CD4-positive, alpha-beta T cell treated with Interleukin-4 for 4 hours (primary cell): ENCODE results near the gene STAT5A.
"Not testable (repeated sequence)": the region's sequence is repeated elsewhere in the genome, so short reads cannot be mapped to it uniquely, and the experiment has no call there.

ENCODE experiments used
- DNase-seq: peaks from one replicate; pipeline ENCODE4 v3.0.0-alpha.2; 2020

STAT5A gene

DNA sequence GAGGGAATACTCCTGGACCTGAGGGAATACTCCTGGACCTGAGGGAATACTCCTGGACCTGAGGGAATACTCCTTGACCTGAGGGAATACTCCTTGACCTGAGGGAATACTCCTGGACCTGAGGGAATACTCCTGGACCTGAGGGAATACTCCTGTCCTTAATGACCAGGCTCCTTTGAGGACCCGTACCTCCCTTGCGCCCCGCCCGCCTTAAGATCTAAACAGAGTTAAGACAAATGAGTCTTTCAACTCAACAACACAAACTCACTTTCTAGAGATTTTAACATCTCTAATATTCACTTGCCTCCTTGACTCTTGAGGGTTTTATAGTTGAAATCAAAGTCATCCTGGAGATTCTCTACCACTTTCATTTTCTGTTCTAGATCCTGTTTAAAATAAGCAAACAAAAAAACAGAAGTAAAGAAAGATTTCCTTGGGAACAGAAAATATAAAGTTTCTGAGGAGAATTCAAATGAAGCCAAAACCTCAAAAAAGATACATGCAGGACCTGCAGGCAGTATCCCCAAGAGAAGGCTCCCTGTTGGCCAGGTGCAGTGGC lies 50.2 kb downstream of the STAT5A start:
- peak; percentile 15 for DNase-seq

DNA sequence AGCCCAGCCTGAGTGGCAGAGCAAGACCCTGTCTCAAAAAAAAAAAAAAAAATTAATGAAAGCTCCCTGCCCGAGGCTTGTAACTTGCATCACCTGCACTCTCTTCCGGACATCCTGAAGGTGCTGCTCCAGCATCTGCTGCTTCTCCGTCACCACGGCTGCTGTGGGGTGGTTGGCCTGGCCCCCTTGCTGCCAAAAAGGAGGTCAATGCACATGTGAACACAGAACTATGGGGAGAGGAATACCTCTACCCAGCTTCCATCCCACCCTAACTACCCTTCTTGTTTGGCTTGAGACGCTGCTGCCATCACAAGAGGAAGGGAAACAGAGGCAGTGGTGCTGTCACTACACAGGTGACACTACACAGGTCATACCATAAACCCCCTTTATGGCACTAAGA lies 50.9 kb downstream of the STAT5A start:
- no peak for DNase-seq

DNA sequence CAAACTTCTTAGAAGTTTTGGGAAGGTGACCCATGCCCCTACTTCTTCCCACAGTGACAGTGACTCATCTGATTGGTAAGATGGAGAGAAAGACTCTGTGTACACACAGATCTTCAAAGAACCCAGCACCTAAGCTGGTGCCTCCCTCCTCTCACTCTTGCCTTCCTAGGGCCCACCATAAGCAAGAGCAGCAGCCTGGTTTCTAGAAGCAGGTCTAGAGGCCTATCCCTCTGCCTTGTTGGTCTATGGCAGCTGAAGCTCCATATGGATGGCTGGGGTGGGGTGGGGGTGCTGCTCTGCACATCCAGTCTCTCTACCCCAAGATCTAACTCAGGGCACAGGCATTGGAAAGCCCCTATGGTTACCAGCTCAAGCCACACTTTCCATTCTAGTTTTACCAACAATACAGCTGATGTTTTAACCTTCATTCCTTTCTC lies 52.4 kb downstream of the STAT5A start:
- peak; percentile 43 for DNase-seq

DNA sequence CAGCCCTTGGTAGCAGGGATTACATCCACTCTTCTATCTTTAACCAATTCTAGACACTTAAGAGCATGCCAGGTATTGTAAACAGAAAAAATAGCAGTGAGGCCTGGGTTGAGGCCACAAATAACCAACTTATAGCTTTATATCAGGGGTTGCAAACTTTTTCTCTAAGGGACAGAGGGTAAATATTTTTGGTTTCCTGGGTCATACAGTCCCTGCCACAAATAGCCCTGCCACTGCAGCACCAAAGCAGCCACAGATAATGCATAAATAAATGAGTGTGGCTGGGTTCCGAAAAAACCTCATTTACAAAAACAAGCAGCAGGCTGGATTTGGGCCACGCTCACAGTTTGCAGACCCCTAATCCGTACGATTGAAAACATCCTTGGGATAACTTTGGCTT lies 53.3 kb downstream of the STAT5A start:
- no peak for DNase-seq

DNA sequence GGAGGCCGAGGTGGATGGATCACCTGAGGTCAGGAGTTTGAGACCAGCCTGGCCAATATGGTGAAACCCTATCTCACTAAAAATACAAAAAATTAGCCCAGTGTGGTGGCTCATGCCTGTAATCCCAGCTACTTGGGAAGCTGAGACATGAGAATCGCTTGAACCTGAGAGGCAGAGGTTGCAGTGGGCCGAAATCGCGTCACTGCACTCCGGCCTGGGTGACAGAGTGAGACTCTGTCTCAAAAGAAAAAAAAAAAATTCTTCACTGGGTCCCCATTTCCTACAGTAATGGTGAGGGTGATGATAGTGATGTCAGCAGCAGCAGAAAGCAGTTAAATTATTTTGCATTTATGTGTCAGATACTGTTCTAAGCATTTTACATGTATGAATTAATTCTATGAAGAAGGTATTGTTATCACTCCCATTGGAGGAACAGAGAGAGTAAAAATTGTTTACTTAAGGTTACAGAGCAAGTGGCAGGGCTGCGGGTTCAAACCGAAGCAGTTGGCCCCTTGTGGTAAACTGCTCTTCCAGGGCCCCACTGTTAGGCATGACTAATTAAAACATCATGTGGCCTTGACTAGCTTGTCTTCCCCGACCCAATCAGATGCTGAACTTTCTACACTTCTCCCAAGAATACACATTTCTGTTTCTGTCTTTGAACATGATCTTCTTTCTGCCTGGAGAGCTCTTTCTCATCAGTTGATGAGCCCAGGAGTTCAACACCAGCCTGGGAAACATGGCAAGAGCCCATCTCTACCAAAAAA lies 54.1 kb downstream of the STAT5A start:
- DNase-seq = peak; percentile 72

DNA sequence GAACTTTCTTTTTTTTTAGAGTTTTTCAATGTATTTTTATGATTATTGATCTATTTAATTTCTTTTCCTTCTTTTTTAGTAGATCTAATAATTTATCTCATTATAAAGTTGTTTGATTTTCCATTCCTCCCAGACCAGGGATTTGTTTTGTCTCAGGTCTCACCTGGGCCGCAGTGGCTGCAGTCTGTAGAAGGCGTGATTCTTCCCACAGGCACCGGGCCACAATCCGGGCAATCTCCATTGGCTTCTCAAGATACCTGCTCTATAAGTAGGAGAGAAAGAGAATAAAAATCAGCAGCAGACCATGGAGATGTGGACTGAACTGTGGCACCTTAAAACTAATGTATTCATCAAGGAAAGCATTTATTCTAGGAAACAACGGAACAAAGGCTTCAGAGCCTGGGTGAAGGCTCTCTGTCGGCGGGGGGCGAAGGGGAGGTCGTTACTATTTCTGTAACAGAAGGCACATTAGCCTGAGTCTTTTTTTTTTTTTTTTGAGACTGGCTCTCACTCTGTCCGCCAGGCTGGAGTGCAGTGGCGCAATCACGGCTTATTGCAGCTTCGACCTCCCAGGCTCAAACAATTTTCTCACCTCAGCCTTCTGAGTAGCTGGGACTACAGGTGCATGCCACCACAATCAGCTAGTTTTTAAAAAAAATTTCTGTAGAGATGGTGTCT lies 57.2 kb downstream of the STAT5A start:
- DNase-seq = no peak

DNA sequence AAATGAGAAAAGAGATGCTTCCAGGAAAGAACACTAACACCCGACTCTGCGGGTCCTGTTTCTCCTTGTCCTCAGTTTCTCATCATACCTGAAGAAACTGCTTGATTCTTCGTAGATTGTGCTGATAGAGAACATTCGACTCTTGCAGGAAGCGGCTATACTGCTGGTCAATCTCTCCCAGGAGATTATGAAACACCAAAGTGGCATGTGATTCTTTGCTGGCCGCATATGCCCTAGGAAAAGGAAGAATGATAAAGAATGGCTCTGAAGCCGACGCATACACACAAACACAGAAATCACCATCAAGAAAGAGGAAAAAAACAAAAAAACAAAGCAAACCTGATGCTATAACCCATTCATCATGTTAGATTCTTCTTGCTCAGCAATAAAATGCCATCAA lies 58.2 kb downstream of the STAT5A start:
- DNase-seq = no peak

DNA sequence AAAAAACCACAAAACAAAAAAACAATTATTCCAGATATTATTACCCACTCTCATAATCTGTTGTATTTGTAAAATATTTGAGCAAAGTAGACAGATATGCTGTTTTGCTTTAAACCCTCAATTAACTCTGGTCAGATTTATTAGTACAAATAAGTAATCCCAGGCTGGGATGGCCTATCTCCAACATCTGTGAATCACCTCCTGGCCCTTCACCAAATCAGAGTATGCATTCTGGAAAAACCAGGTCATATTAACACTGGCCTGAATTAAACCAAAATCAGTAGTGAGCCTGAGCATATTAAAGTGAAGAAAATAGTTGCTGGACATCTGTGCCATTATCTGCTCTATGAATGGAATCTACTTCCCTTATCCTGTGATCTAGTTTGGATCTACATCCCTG lies 58.9 kb downstream of the STAT5A start:
- DNase-seq = no peak

DNA sequence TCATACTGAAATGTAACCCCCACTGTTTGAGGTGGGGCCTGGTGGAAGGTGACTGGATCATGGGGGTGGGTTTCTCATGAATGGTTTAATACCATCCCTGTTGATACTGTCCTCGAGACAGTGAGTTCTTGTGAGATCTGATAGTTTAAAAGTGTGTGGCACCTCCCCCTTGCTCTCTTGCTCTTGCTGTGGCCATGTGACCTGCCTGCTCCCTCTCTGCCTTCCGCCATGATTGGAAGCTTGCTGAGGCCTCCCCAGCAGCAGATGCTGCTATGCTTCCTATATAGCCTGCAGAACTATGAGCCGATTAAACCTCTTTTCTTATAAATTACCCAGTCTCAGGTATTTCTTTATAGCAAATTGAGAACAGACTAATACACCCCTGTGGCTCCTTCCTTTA lies 59.3 kb downstream of the STAT5A start:
- DNase-seq = no peak

DNA sequence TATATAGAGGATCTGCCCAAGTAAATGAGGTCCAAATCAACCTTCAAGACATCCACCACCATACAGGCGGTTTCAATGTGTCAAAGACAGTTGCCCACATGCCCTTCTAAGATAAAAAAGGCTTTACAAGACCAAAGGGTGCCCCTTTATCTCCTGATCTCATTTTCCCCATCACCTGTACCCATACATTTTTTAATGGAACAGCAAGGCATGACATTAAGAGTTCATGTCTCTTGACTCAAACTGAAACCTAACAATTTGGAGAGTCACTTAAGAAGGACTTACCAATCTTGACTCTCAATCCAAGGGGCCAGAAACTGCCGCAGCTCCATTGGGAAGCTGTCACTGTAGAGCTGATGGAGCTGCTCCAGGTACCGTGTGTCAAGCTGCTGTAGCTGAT lies 59.8 kb downstream of the STAT5A start:
- no peak for DNase-seq

DNA sequence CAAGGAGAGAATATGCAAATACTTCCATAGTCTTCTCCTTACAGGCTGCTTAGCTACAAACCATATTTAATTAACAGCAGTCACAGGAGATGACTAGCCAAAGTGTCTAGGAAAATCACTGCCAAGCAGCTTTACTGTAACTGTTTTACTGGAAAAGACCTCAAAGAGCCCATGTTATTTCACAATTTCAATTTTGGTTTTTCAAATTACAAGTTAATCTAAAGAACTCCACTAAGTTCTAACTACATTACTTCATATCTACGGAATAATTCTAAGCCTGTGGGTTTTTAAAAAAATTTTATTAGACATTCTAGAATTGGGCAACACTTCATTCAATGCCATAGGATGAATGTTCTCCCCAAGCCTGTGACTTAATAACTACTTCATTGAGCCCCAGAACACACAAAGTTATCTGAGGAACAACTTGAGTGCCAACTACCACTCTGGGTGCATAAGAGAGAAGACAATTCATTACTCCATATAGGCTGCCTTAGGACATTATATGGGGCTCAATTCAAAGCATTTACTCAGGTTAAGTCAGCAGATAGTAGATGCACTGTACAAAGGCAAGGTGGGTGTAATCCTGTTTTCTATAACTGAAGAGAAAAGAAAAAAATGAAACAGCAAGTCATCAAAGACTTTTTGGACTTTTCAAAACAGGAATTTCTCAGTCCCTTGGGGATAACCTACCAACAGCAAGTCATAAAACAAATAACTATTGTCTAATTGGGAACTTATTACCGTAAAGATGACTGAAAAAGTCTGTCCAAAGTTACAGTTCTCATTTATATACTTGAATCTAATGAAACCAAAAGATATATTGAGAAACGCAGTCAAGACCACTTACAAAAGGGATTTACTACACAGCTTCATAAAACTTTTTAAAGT lies 66.9 kb downstream of the STAT5A start:
- no peak for DNase-seq

DNA sequence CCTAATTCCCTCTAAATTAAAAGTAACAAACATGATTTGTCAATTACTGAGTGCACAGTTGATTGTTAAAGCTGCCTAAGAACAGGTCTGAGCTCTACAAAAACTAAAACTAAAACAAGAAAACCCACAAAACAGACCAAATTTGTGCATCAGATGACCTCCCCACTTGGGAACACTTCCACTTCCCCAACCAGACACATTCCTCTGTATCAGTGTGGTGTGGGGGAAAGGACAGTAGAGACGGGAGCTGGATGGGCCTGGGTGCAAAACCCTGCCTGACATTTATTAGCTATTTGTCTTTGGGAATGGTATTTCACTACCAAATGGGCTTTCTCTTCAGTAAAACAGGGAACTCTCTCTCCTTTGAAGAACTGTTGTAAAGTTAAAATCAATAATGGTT lies 70.1 kb downstream of the STAT5A start:
- no peak for DNase-seq

DNA sequence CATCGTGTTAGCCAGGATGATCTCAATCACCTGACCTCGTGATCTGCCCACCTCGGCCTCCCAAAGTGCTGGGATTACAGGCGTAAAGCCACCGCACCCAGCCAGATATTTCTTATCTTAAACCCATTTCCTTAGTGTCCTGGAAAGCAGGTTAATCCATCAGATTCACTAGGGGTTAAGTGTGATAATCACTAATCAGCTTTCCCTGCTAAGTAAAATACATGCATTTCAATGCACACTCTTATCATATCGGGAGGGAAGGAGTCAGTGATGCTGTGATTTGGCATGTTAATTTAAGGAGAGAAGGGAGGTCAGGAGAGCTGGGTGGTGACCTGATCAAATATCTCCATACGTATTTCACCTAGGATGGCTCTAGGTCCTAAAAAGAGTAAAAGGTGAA lies 70.8 kb downstream of the STAT5A start:
- DNase-seq = no peak

DNA sequence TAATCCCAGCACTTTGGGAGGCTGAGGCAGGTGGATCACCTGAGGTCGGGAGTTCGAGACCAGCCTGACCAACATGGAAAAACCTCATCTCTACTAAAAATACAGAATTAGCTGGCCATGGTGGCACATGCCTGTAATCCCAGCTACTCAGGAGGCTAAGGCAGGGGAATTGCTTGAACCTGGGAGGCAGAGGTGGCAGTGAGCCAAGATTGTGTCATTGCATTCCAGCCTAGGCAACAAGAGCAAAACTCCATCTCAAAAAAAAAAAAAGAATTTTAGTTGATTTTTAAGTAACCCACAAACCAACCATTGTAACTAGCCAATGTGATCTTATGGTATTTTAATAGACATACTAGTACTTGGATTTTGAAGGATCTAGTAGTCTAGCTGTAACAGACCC lies 72.1 kb downstream of the STAT5A start:
- not testable (repeated sequence) for DNase-seq
